Ureter (tissue), 1 donor: ENCODE measurements around the gene PLAGL1. TPM values are rescaled to one million over a fixed set of nuclear protein-coding genes. Genes with fewer than 3 reads are reported as not detected.
A peak's percentile ranks its signal among the peaks of the same experiment; 100 is the strongest.
"Not testable (repeated sequence)": the region's sequence is repeated elsewhere in the genome, so short reads cannot be mapped to it uniquely, and the experiment has no call there.

ENCODE experiments used
- DNase-seq: peaks from one replicate; pipeline ENCODE4 v3.0.0-alpha.2; 2020; ENCODE audit warnings: low spot score
- total RNA-seq: library from RNA; stranded (reverse); gene quantifications from one replicate; pipeline ENCODE4 v1.2.4, GENCODE V29; 2023
- donor health status: DM: yes; HTN: yes; CAD: no.

The PLAGL1 gene
- total RNA-seq, 1 donor from 2014 or later, result 57.3 TPM

- no peak for DNase-seq
Measured at GRCh38 chr6:143939364-143939763, 68.7 kb downstream of the PLAGL1 start.

- no peak for DNase-seq
Measured at GRCh38 chr6:143937668-143937970, 70.4 kb downstream of the PLAGL1 start.

DNA sequence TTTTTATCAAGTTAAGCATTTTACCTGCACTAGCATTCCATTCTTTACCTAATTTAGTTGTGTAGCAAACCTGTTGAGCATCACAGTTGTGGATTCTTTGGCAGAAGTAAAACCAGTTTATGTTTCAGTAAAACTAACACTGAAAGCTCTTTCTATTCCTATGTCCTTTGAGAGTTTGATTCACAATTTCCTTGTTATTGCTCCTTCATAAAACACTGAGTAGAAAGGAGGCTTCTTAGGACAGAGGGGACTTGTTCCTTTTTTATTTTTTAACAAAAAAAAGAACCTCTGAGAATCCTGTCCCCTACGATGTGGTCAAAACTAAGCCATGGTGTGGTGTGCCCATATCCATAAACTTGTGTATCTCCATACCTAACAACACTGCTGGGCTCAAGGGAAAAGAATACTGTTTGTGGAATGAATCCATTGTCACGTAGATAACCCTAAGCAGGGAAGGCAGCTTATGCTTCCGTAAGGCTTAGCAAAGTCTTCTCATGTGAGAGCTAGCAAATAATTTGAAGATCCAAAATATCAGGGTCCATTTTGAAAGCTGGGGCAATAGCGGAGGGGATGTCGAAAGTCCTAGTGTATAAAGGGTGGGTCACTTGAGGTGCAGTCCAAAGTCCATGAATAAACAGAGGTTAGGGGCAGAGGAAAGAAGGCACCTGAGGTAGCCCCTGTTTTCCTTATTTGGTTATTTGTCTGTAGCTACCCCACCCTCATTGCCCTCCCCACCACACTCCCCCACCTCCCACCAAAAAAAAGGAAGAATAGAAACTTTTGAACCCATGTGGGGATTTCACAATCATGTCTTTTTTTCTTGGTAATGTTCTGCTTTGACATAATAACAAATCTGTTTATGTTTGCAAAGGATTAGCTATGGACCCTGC lies 71.0 kb downstream of the PLAGL1 start:
- no peak for DNase-seq

DNA sequence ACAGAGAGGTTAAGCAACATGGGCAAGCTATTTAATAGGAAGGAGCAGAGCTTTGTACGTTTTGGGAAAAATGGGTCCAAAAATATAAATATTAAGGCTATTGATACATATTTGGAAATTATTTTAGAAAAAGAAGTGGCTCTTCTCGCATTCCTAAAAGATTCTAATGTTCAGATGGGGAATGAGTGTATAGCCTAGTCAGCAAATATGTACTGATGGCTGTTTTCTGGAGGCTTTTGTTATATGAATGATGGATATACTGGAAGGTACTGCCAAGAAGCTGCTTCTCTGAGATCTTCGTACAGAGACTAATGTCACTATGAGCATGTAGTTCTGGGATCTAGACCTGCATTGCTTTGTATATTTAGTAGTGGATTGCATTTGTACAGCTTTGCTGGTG lies 71.7 kb downstream of the PLAGL1 start:
- no peak for DNase-seq

DNA sequence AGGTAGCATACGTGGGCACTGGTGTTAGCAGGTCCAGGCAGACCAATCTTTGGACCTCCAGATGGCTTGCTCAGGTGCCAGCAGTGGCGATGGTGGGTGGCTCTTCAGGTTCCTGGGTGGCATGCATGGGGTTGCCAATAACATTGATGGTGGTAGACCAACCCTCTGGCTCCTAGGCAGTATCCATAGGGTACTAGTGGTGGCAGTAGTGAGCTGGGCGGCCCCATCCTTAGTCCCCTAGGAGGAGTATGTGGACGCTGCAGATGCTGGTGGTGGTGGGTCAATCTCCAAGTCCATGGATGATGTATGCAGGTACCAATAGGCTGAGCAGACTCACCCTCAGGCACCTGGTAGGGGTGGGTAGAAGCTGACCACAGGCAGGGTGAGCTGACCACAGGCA lies 73.2 kb downstream of the PLAGL1 start:
- DNase-seq, result no peak

DNA sequence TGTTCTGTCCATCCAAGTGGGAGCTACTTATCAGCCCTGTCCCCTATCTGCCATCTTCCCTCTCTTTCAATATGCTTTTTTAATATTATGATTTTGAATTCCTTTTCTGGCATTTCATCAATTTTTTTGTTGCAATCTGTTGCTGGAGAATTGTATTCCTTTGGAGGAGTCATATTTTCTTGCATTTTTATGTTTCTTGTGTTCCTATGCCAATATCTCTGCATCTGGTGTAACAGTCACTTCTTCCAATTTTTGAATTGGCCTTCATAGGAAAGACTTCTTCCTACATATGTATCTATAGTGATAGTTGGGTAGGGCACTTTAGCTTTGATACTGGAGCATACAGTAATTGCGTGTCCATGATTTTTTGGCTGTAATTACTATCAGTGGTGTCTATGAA lies 73.7 kb downstream of the PLAGL1 start:
- DNase-seq, result no peak

DNA sequence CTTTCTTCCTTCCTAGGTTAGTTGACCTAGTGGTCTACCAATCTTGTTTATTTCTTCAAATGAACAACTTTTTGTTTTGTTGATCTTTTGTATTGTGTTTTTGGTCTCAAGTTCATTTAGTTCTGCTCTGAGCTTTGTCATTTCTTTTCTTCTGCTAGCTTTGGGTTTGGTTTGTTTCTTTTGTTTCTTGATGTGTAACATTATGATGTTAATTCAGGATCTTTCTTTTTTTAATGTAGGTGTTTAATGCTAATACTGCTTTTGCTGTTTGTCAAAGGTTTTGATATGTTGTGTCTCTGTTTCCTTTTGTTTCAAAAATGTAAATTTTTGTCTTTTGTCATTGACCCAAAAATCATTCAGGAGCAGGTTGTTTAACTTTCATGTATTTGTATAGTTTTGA lies 78.1 kb downstream of the PLAGL1 start:
- no peak for DNase-seq

DNA sequence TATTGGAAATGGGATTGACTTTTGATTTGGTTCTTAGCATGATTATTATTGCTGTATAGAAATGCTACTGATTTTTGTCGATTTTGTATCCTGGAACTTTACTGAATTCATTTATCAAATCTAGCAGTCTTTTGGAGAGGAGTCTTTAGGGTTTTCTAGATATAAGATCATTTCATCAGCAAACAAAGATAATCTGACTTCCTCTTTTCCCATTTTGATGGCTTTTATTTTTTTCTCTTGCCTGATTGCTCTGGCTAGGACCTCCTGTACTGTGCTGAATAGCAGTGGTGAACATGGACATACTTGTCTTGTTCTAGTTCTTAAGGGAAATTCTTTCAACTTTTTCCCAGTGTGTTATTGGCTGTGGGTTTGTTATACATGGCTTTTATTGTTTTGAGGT lies 79.2 kb downstream of the PLAGL1 start:
- no peak for DNase-seq

- DNase-seq, result not testable (repeated sequence)
Measured at GRCh38 chr6:143917026-143917425, 91.0 kb downstream of the PLAGL1 start.

DNA sequence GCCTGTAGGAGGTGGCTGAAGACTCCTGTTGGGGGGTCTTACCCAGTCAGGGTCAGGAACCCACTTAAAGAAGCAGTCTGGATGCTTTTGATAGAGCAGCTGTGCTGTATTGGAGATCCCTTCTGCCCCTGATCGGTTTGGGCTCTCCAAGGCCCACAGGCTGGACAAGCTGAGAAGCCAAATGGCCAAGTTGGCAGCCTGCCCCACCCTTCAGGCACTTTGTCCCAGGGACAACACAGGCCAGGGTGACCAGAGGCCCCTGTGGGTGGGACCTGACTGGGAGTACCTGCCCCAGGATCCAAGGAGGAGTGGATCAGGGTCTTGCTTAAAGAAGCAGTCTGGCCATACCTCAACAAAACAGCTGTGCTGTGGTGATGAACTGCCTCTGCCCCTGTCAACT lies 95.4 kb downstream of the PLAGL1 start:
- no peak for DNase-seq

DNA sequence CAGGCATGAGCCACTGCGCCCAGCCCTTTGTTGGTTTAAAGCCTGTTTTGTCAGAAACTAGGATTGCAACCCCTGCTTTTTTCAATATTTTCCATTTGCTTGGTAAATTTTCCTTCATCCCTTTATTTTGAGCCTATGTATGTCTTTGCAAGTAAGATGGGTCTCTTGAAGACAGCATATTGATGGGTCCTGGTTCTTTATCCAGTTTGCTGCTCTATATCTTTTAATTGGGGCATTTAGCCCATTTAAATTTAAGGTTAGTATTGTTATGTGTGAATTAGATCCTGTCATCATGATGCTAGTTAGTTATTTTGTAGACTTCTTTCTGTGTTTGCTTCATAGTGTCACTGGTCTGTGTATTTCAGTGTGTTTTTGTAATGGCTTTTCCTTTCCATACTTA lies 97.0 kb downstream of the PLAGL1 start:
- no peak for DNase-seq

DNA sequence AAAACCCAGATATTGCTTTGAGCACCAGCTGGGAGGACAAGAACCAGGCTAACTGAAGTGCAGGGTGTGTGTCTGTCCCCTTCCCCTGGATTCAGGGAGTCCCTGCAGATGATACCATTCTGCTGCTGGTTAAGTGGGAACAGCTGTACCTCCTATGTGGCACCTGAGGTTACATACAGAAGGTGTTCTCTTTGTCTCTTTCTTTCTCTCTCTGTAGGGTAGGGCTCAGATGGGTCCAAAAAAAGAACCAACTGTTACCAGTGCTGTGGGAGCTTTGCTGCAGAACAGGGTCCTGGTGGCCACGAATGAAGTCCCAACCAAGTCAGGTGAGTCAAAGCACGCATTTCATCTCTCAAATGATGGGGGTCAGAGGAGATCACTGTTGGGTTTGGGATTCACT lies 105.2 kb downstream of the PLAGL1 start:
- no peak for DNase-seq

DNA sequence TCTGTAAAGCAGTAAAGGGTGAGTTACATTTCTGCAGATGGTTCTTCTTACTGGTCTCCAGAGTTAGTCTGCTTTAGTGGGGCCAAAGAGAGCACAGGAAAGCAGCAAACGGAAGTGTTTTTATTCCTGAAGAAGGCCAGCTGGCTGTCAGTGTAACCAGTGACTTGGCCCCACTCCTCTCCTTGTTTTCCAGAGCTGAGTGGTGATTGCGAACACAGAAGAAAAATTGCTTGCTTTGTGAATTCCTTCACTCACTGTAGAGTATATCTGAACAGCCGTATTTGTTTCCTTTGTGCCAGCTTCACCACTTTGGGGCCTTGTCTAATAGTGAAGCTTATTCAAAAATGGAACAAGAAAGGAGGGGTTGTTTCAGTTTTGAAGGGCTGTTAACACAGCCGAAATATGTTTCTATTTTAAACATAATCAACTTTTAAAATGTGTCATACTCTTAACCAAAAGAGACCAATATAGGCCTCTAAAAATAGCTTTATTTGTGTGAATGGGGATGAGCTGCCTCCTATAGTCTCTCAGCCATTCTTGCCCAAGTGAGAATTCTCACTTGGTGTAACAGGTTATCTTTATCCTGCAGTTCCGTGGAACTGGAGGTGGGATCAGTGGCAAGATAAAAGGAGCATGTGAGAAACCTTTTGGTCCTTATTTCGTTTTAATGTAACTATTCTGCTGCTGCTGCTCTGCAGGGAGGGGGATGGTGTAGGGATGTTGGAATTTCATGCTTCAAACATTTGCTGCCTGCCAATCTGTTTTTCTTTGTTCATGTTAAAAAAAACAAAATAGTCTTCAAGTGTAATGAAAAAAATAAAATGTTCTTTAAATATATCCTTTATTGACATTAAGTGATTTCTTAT lies 105.9 kb downstream of the PLAGL1 start:
- no peak for DNase-seq

GRCh38 chr6:143900358-143900757 lies 107.7 kb downstream of the PLAGL1 start:
- DNase-seq, result no peak

- DNase-seq, result peak; percentile 49
Measured at GRCh38 chr6:143896126-143896860, 111.8 kb downstream of the PLAGL1 start.

DNA sequence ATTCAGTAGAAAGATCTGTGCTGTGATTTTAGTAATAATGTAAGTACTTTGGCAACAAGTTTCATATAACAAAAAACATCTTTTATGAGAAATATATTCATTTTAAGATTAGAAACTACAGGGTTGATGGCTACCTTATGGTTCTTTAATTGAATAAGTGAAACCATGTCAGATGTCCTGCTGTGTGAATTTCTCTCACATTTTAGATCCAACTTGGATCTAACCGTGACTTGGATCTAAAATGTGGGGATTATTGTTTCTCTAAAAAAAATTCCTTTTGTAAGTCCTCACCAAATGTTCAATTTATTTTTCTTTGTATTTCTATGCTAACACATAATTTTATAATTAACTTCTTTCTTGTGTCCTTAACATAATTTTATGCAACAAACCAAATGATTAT lies 113.4 kb downstream of the PLAGL1 start:
- no peak for DNase-seq

Other genes starting within 250 kb of the PLAGL1 start
- gene LTV1, start 164.9 kb downstream of the PLAGL1 start, total RNA-seq, result 28.6 TPM
- gene ZC2HC1B, start 143.8 kb downstream of the PLAGL1 start, total RNA-seq, result not detected
- gene SF3B5, start 87.3 kb upstream of the PLAGL1 start, total RNA-seq, result 110 TPM
- 5.8 TPM for gene STX11, start 142.3 kb upstream of the PLAGL1 start, total RNA-seq